Activated CD8-positive, alpha-beta memory T cell treated with anti-CD3 and anti-CD28 coated beads, Interleukin-2, amount 10 ng/mL, durations not matched to agents 7 days and 5 days (primary cell): ENCODE data around the gene DTX1. TPM values are rescaled to one million over a fixed set of nuclear protein-coding genes. Genes with fewer than 3 reads are reported as not detected.
"Not testable (repeated sequence)": the region's sequence is repeated elsewhere in the genome, so short reads cannot be mapped to it uniquely, and the experiment has no call there.

Source experiments
- ATAC-seq: fragments of 150-1000 bp; cut with Tn5 transposase; one replicate; pipeline ENCODE4 v1.10.0; 2021; ENCODE audit warnings: moderate library complexity
- CTCF ChIA-PET: fragments of 350-600 bp; sonication (Branson Sonifier 250); formaldehyde crosslinking; loops from one replicate; lab custom pipeline; 2021; ENCODE audit warnings: antibody characterized with exemption; lab: Charles Lee
- DNase-seq: peaks from one replicate; pipeline ENCODE4 v3.0.0-alpha.2; 2020
- H3K27ac Mint-ChIP-seq: one replicate; pipeline ENCODE4 v1.8.0; 2021; ENCODE audit warnings: mild to moderate bottlenecking, mixed read lengths
- H3K27me3 Mint-ChIP-seq: one replicate; pipeline ENCODE4 v1.8.0; 2021; ENCODE audit warnings: mixed read lengths
- H3K36me3 Mint-ChIP-seq: one replicate; pipeline ENCODE4 v1.8.0; 2021; ENCODE audit warnings: mild to moderate bottlenecking, mixed read lengths
- H3K4me1 Mint-ChIP-seq: one replicate; pipeline ENCODE4 v1.8.0; 2021; ENCODE audit warnings: mixed read lengths
- H3K4me3 Mint-ChIP-seq: one replicate; pipeline ENCODE4 v1.8.0; 2021; ENCODE audit warnings: mild to moderate bottlenecking, moderate library complexity, mixed read lengths
- H3K9me3 Mint-ChIP-seq: one replicate; pipeline ENCODE4 v1.8.0; 2022; ENCODE audit warnings: low read depth, mixed read lengths
- total RNA-seq, 2 experiments: library from RNA; stranded (reverse); gene quantifications; one replicate each; pipeline ENCODE4 v1.2.3, GENCODE V29; 2021

Gene DTX1
- total RNA-seq, 2 experiments from 2014 or later, result 0.16 to 0.35 TPM

DNA sequence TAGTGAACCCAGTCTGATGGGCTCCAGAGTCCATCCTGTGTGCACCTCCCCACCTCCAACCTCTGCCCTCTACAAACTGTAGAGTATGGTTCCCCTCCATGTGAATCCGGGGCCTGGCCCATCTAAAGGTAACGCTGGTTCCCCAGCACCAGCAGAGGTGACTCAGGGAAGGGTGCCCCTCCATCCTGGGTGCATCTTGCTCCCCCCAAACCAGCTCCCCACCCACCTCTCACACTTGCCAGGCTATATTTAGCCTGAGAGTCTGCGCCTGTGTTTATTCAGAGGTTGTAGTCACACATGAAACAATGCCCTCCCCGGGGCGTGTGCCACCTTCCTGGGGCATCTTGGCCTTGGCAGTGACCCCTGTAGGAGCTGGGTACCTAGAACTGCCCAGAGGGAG, 52.8 kb downstream of the DTX1 start:
- Mint-ChIP-seq H3K9me3 (no peaks in the 10 kb centered on the region), H3K27ac (no peak overlapping the region), H3K27me3 (peaks cover 3% of the 10 kb centered on the region), H3K4me3 (no peak overlapping the region), H3K36me3 (no peaks in the 10 kb centered on the region), H3K4me1 (peaks cover 12% of the 10 kb centered on the region)
- CTCF ChIA-PET, result no interaction called here
- DNase-seq, result no peak
- ATAC-seq, result no peak

DNA sequence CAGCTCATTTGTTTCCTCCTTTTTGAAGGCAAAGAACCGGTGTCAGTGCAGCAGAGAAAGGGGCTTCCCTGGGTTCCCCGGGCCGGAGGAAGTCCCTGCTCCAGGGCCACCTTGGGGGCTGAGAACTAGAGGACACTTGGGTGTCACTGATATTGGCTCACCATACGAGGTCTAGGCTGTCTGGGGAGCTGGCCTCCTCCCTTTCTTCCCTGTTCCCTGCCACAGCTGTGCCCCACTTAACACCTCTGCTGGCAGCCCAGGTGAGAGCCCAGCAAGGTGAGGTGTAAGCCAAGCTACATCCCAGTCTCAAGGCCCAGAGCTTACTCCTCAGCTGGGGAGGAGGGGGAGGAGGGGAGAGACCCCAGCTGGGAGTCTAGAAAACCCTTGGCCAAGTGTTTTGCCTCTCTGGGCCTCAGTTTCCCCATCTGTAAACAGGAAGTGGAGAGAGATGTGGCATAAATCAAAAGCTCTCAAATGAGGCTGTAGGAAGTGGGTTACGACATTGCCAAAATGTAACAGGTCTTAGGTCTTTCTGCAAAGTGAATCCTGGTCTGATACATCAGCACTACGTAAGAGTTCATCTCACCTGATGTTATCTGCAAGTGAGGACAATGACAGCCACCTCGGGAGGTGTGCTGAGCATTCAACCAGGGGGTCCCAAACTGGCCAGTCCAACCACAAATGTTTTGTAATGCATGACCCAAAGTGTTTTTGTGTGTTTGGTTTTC, 53.5 kb downstream of the DTX1 start:
- Mint-ChIP-seq H3K9me3 (no peaks in the 10 kb centered on the region), H3K27ac (no peak overlapping the region), H3K36me3 (no peaks in the 10 kb centered on the region), H3K4me3 (no peak overlapping the region), H3K4me1 (peaks cover 12% of the 10 kb centered on the region), H3K27me3 (peaks cover under 1% of the 10 kb centered on the region)
- DNase-seq, result no peak
- CTCF ChIA-PET, result no interaction called here
- ATAC-seq, result no peak

DNA sequence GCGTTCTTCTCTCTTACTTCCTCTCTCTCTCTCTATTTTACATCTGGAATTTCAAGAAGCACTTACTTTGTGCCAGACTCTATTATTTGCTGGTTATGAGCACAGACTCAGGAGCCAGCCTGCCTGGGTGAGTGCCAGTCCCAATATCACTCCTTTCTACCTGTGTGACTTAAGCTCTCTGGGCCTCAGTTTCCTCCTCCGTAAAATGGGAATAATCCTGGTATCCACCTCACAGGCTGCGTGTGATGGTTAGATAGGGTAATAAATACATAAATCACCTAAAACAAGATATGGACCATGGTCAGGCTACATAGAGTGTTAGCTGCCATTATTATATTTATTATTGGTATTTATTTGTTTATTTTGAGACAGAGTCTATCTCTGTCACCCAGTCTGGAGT, 54.7 kb downstream of the DTX1 start:
- no peak overlapping the region for H3K4me3 Mint-ChIP-seq
- no peaks in the 10 kb centered on the region for H3K9me3 Mint-ChIP-seq
- no peaks in the 10 kb centered on the region for H3K27me3 Mint-ChIP-seq
- ATAC-seq (no peak), DNase-seq (no peak)
- no peaks in the 10 kb centered on the region for H3K36me3 Mint-ChIP-seq
- H3K4me1 Mint-ChIP-seq, result peaks cover 12% of the 10 kb centered on the region
- no peak overlapping the region for H3K27ac Mint-ChIP-seq
- CTCF ChIA-PET, result no interaction called here

DNA sequence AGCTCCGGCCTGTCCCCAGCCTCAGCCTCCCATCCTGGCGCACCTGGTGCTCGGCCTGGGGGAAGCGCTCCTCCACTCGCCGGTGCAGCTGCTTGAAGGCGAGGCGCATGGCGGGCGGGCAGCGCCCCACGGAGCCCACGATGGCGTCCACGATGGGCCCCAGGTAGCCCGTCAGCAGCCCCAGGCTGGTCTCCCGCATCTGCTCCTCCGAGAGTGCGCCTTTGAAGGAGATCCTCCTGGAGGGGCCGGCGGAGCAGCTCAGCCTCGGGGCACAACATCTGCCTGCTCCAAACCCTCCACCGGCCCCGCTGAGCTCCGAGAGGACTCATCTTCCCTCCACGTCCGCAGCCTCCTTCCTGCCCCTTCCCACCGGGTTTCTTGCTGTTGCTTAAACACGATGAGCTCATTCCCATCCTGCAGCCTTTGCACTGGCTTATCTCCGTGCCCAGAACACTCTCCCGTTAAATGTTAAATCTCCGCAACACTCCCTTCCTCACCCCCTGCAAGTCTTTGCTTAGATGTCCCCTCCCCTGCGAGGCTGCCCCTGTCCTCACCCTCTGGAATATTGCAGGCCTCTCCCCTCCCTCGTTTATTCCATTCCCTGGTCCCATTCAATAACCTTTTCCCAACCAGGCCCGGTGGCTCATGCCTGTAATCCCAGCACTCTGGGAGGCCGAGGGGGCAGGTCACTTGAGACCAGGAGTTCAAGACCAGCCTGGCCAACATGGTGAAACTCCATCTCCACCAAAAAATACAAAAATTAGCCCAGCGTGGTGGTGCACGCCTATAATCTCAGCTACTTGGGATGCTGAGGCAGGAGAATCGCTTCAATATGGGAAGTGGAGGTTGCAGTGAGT, 55.7 kb downstream of the DTX1 start:
- no peaks in the 10 kb centered on the region for H3K9me3 Mint-ChIP-seq
- CTCF ChIA-PET, result interaction anchor here (1.4 kb wide), 1 partner anchor 14 kb away, joined by 3 read pairs; no protein-coding TSS in a partner anchor
- H3K4me1 Mint-ChIP-seq, result peaks cover 3% of the 10 kb centered on the region
- H3K4me3 Mint-ChIP-seq, result no peak overlapping the region
- no peak overlapping the region for H3K27ac Mint-ChIP-seq
- ATAC-seq (no peak), DNase-seq (no peak)
- no peaks in the 10 kb centered on the region for H3K36me3 Mint-ChIP-seq
- H3K27me3 Mint-ChIP-seq, result no peaks in the 10 kb centered on the region

GRCh38 chr12:113113397-113113796, 56.9 kb downstream of the DTX1 start:
- Mint-ChIP-seq H3K9me3 (no peaks in the 10 kb centered on the region), H3K4me1 (peaks cover 3% of the 10 kb centered on the region), H3K27me3 (peaks cover 2% of the 10 kb centered on the region), H3K27ac (no peak overlapping the region), H3K4me3 (no peak overlapping the region), H3K36me3 (no peaks in the 10 kb centered on the region)
- DNase-seq (no peak), ATAC-seq (no peak)
- CTCF ChIA-PET, result interaction anchor here (1.4 kb wide), 1 partner anchor 15 kb away, joined by 3 read pairs; no protein-coding TSS in a partner anchor

- Mint-ChIP-seq H3K9me3 (no peaks in the 10 kb centered on the region), H3K4me1 (peaks cover 3% of the 10 kb centered on the region), H3K4me3 (no peak overlapping the region), H3K36me3 (no peaks in the 10 kb centered on the region), H3K27ac (no peak overlapping the region), H3K27me3 (peaks cover 2% of the 10 kb centered on the region)
- CTCF ChIA-PET, result interaction anchor here (1.5 kb wide), 1 partner anchor 39 kb away, joined by 5 read pairs; no protein-coding TSS in a partner anchor
- DNase-seq (no peak), ATAC-seq (no peak)
Observed at GRCh38 chr12:113114447-113115178, 58.1 kb downstream of the DTX1 start.

GRCh38 chr12:113115455-113116126, 59.1 kb downstream of the DTX1 start:
- Mint-ChIP-seq H3K27ac (no peak overlapping the region), H3K4me1 (no peaks in the 10 kb centered on the region), H3K4me3 (no peak overlapping the region), H3K27me3 (peaks cover 2% of the 10 kb centered on the region), H3K36me3 (no peaks in the 10 kb centered on the region), H3K9me3 (no peaks in the 10 kb centered on the region)
- no peak for DNase-seq
- ATAC-seq, result no peak
- CTCF ChIA-PET, result interaction anchor here (1.4 to 1.5 kb wide), 2 partner anchors 38 to 59 kb away, joined by 3 to 5 read pairs; no protein-coding TSS in a partner anchor

DNA sequence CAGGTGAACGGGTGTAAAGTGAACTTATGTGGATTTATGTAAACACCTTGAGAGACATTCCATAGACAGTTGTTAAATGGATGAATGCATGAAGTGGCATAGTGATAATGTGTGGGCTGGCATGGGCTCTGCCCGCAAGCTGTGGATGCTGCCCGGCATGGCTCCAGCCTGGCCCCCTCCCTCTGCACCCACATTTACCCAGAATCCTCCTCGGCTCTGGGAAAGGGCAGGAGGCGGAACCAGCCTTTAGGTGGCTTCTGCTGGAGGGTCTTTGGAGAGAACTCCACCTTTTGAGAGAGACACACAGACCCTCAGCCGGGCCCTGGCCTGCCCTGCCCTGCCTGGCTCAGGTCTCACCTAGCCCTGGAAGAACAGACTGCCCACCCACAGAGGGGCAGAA, 60.3 kb downstream of the DTX1 start:
- no peaks in the 10 kb centered on the region for H3K9me3 Mint-ChIP-seq
- no peak for DNase-seq
- CTCF ChIA-PET, result no interaction called here
- H3K36me3 Mint-ChIP-seq, result no peaks in the 10 kb centered on the region
- H3K4me3 Mint-ChIP-seq, result no peak overlapping the region
- no peaks in the 10 kb centered on the region for H3K4me1 Mint-ChIP-seq
- no peak overlapping the region for H3K27ac Mint-ChIP-seq
- no peak for ATAC-seq
- peaks cover 7% of the 10 kb centered on the region for H3K27me3 Mint-ChIP-seq

DNA sequence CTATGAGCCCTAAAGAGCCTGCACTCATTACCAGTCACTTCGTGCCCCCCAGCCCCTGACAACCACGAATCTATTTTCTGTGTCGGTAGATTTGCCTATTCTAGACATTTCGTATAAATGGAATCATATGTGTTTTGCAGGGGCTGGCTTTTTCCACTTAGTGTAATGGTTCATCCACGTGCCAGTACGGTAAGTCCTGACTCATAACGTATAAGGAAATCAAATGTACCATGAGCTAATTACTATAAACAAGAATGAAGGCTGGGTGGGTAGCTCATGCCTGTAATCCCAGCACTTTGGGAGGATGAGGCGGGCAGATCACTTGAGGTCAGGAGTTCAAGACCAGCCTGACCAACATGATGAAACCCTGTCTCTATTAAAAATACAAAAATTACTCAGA, 61.2 kb downstream of the DTX1 start:
- CTCF ChIA-PET, DNase-seq, ATAC-seq, H3K4me1 Mint-ChIP-seq, H3K4me3 Mint-ChIP-seq, H3K9me3 Mint-ChIP-seq, H3K36me3 Mint-ChIP-seq, H3K27ac Mint-ChIP-seq: not testable (repeated sequence)
- H3K27me3 Mint-ChIP-seq, result peaks cover 12% of the 10 kb centered on the region

GRCh38 chr12:113118142-113118541, 61.6 kb downstream of the DTX1 start:
- no peak for DNase-seq
- no peaks in the 10 kb centered on the region for H3K4me1 Mint-ChIP-seq
- no peak for ATAC-seq
- no peaks in the 10 kb centered on the region for H3K9me3 Mint-ChIP-seq
- no peak overlapping the region for H3K27ac Mint-ChIP-seq
- CTCF ChIA-PET, result no interaction called here
- H3K4me3 Mint-ChIP-seq, result no peak overlapping the region
- peaks cover 14% of the 10 kb centered on the region for H3K27me3 Mint-ChIP-seq
- no peaks in the 10 kb centered on the region for H3K36me3 Mint-ChIP-seq

GRCh38 chr12:113119980-113120669, 63.6 kb downstream of the DTX1 start:
- Mint-ChIP-seq H3K27ac (no peak overlapping the region), H3K9me3 (no peaks in the 10 kb centered on the region), H3K36me3 (no peaks in the 10 kb centered on the region), H3K4me3 (no peak overlapping the region), H3K27me3 (peaks cover 14% of the 10 kb centered on the region), H3K4me1 (no peaks in the 10 kb centered on the region)
- ATAC-seq (no peak), DNase-seq (no peak)
- CTCF ChIA-PET, result interaction anchor here (0.8 to 1.5 kb wide), 2 partner anchors 11 to 71 kb away, joined by 3 to 5 read pairs; no protein-coding TSS in a partner anchor

DNA sequence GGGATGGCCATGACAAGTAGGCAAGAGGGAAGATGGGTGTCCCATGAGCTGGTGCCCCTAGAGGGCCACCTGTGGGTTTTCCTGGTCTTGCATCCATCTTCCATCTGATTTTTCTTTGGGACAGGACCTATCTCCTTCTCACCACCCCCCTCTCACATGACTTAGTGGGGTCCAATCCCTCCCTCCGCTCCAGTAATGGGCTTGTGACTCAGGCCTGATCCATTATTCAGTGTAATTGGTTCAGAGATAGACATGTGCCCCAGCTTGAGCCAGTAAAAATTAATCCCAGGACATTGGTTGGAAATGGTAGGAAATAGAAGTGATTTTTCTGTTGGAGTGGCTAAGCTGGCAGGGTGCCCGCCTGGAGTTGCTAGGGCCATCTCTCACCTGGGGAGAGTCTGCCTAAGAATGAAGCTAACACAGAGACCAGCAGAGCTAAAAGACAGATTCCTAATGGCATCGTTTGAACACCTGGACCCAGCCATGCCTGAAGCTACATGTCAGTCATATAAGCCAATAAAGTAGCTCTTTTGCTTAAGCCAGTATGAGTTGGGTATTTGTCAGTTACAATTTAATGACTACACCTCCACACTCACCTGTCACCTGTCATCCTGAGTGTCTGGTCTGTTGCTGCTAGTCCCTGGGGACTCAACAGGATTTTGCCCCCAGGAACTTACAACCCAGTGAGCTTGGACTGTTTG, 64.3 kb downstream of the DTX1 start:
- H3K27me3 Mint-ChIP-seq, result peaks cover 14% of the 10 kb centered on the region
- no peaks in the 10 kb centered on the region for H3K9me3 Mint-ChIP-seq
- CTCF ChIA-PET, result interaction anchor here (0.8 to 1.5 kb wide), 3 partner anchors 10 to 71 kb away, joined by 3 to 5 read pairs (median 3); no protein-coding TSS in a partner anchor
- DNase-seq (no peak), ATAC-seq (no peak)
- H3K36me3 Mint-ChIP-seq, result no peaks in the 10 kb centered on the region
- H3K4me1 Mint-ChIP-seq, result no peaks in the 10 kb centered on the region
- H3K27ac Mint-ChIP-seq, result no peak overlapping the region
- H3K4me3 Mint-ChIP-seq, result no peak overlapping the region
